Subcutaneous abdominal adipose tissue (tissue), 5 donors: Measurements from ENCODE around the gene HK1.

Experiments
- H3K27ac ChIP-seq: one replicate; pipeline ENCODE4 v1.7.0; 2013; ENCODE audit warnings: low read depth, mild to moderate bottlenecking, inconsistent platforms, low read length, moderate library complexity
- H3K27me3 ChIP-seq, 5 donors: one replicate each; pipeline ENCODE4 v1.7.0; 2013; ENCODE audit warnings: low read length in 5 of 5, inconsistent platforms in 1 of 5; ENCODE audit not compliant: control insufficient read depth in 5 of 5, insufficient read depth in 4 of 5
- H3K36me3 ChIP-seq, 5 donors: one replicate each; pipeline ENCODE4 v1.7.0; 2013; ENCODE audit warnings: low read length in 5 of 5; ENCODE audit not compliant: control insufficient read depth in 5 of 5, insufficient read depth in 5 of 5
- H3K4me1 ChIP-seq, 5 donors: one replicate each; pipeline ENCODE4 v1.7.0; 2013; ENCODE audit warnings: low read length in 5 of 5, mild to moderate bottlenecking in 3 of 5, moderate library complexity in 1 of 5; ENCODE audit not compliant: control insufficient read depth in 5 of 5, insufficient read depth in 5 of 5
- H3K4me3 ChIP-seq, 5 donors: one replicate each; pipeline ENCODE4 v1.7.0; 2013; ENCODE audit warnings: low read length in 5 of 5, low read depth in 1 of 5
- H3K9ac ChIP-seq, 5 donors: one replicate each; pipeline ENCODE4 v1.7.0; 2013; ENCODE audit warnings: low read length in 5 of 5, mild to moderate bottlenecking in 4 of 5, moderate library complexity in 3 of 5
- H3K9me3 ChIP-seq, 5 donors: one replicate each; pipeline ENCODE4 v1.7.0; 2013; ENCODE audit warnings: low read length in 5 of 5; ENCODE audit not compliant: control insufficient read depth in 5 of 5
- donor health status: healthy.
- donor health status: healthy.
- donor health status: healthy.
- donor health status: healthy.
- donor health status: healthy.

Gene HK1

GRCh38 chr10:69253171-69253570 lies 25.1 kb upstream of the HK1 start:
- H3K9me3 ChIP-seq: no peaks in the 10 kb centered on the region
- H3K4me3 ChIP-seq: no peak overlapping the region
- no peaks in the 10 kb centered on the region for H3K36me3 ChIP-seq
- H3K27me3 ChIP-seq: no peaks in the 10 kb centered on the region
- H3K9ac ChIP-seq: no peak overlapping the region
- H3K4me1 ChIP-seq: no peaks in the 10 kb centered on the region
- H3K27ac ChIP-seq: no peak overlapping the region

- no peaks in the 10 kb centered on the region for H3K4me1 ChIP-seq
- H3K27ac ChIP-seq: no peak overlapping the region
- no peaks in the 10 kb centered on the region for H3K9me3 ChIP-seq
- H3K4me3 ChIP-seq: no peak overlapping the region
- no peak overlapping the region for H3K9ac ChIP-seq
- H3K36me3 ChIP-seq: no peaks in the 10 kb centered on the region
- H3K27me3 ChIP-seq: no peaks in the 10 kb centered on the region
Observed at GRCh38 chr10:69254877-69255276, 23.4 kb upstream of the HK1 start.

GRCh38 chr10:69259547-69260243 lies 18.6 kb upstream of the HK1 start:
- no peaks in the 10 kb centered on the region for H3K36me3 ChIP-seq
- no peaks in the 10 kb centered on the region for H3K4me1 ChIP-seq
- no peak overlapping the region for H3K27ac ChIP-seq
- no peak overlapping the region for H3K9ac ChIP-seq
- no peaks in the 10 kb centered on the region for H3K9me3 ChIP-seq
- H3K27me3 ChIP-seq: no peaks in the 10 kb centered on the region
- no peak overlapping the region for H3K4me3 ChIP-seq

GRCh38 chr10:69261184-69261583 lies 17.1 kb upstream of the HK1 start:
- Histone ChIP-seq H3K27me3 (no peaks in the 10 kb centered on the region), H3K27ac (no peak overlapping the region), H3K36me3 (no peaks in the 10 kb centered on the region)

GRCh38 chr10:69262292-69262751 lies 16.0 kb upstream of the HK1 start:
- H3K9ac ChIP-seq: no peak overlapping the region
- H3K27ac ChIP-seq: no peak overlapping the region
- no peaks in the 10 kb centered on the region for H3K36me3 ChIP-seq
- no peak overlapping the region for H3K4me3 ChIP-seq
- H3K9me3 ChIP-seq: no peaks in the 10 kb centered on the region
- H3K4me1 ChIP-seq: no peaks in the 10 kb centered on the region
- H3K27me3 ChIP-seq: no peaks in the 10 kb centered on the region

More at GRCh38 chr10:69261184-69261583, 17.1 kb upstream of the HK1 start:
- Histone ChIP-seq H3K9ac (no peak overlapping the region), H3K4me1 (no peaks in the 10 kb centered on the region), H3K4me3 (no peak overlapping the region), H3K9me3 (no peaks in the 10 kb centered on the region)

- H3K9ac ChIP-seq: no peak overlapping the region
Observed at GRCh38 chr10:69265521-69265920, 12.8 kb upstream of the HK1 start.

GRCh38 chr10:69268761-69269416 lies 9.4 kb upstream of the HK1 start:
- Histone ChIP-seq H3K27me3 (no peaks in the 10 kb centered on the region), H3K9me3 (peaks cover 0 to 3% (median 0%) of the 10 kb centered on the region in 5 donors), H3K4me1 (peaks cover 0 to 3% (median 0%) of the 10 kb centered on the region in 5 donors)

More at GRCh38 chr10:69265521-69265920, 12.8 kb upstream of the HK1 start:
- H3K9me3 ChIP-seq: no peaks in the 10 kb centered on the region
- no peak overlapping the region for H3K27ac ChIP-seq
- no peak overlapping the region for H3K4me3 ChIP-seq
- H3K36me3 ChIP-seq: no peaks in the 10 kb centered on the region
- H3K27me3 ChIP-seq: no peaks in the 10 kb centered on the region
- H3K4me1 ChIP-seq: no peaks in the 10 kb centered on the region

GRCh38 chr10:69269761-69270160 lies 8.5 kb upstream of the HK1 start:
- H3K27ac ChIP-seq: no peak overlapping the region
- peaks cover 0 to 3% (median 0%) of the 10 kb centered on the region in 5 donors for H3K9me3 ChIP-seq
- peaks cover 0 to 3% (median 0%) of the 10 kb centered on the region in 5 donors for H3K4me1 ChIP-seq
- no peaks in the 10 kb centered on the region for H3K36me3 ChIP-seq
- H3K27me3 ChIP-seq: no peaks in the 10 kb centered on the region
- H3K9ac ChIP-seq: no peak overlapping the region
- no peak overlapping the region for H3K4me3 ChIP-seq

More at GRCh38 chr10:69268761-69269416, 9.4 kb upstream of the HK1 start:
- Histone ChIP-seq H3K36me3 (no peaks in the 10 kb centered on the region), H3K4me3 (no peak overlapping the region), H3K9ac (no peak overlapping the region), H3K27ac (no peak overlapping the region)

- Histone ChIP-seq H3K9me3 (peaks cover 0 to 3% (median 0%) of the 10 kb centered on the region in 5 donors), H3K27me3 (no peaks in the 10 kb centered on the region), H3K27ac (no peak overlapping the region), H3K36me3 (no peaks in the 10 kb centered on the region), H3K4me3 (no peak overlapping the region), H3K9ac (no peak overlapping the region), H3K4me1 (peaks cover 0 to 3% (median 0%) of the 10 kb centered on the region in 5 donors)
Observed at GRCh38 chr10:69270990-69271389, 7.3 kb upstream of the HK1 start.

- Histone ChIP-seq H3K9ac (no peak overlapping the region), H3K27me3 (no peaks in the 10 kb centered on the region), H3K9me3 (peaks cover 0 to 3% (median 0%) of the 10 kb centered on the region in 5 donors), H3K36me3 (no peaks in the 10 kb centered on the region), H3K4me1 (peaks cover 0 to 3% (median 0%) of the 10 kb centered on the region in 5 donors), H3K27ac (no peak overlapping the region), H3K4me3 (no peak overlapping the region)
Observed at GRCh38 chr10:69272624-69273023, 5.7 kb upstream of the HK1 start.
